ENCODE data around the gene DYNLT3. TPM values are rescaled to one million over a fixed set of nuclear protein-coding genes. Genes with fewer than 3 reads are reported as not detected.

The DYNLT3 gene
- total RNA-seq, 1 donor: 58.6 TPM

GRCh38 chrX:37817176-37817575 is 30.2 kb downstream of the DYNLT3 start:
- H3K27ac ChIP-seq (ENCODE audit: low read depth, low read length): no peak overlapping the region
- DNase-seq (ENCODE audit: insufficient read length, low spot score, missing footprints): no peak
- peaks cover 3% of the 10 kb centered on the region for H3K27me3 ChIP-seq (ENCODE audit: insufficient read depth, low read length)
- H3K79me2 ChIP-seq (ENCODE audit: insufficient read depth, low read length): no peaks in the 10 kb centered on the region
- no peak overlapping the region for H2AFZ ChIP-seq (ENCODE audit: low read length)
- no peaks in the 10 kb centered on the region for H3K36me3 ChIP-seq (ENCODE audit: insufficient read depth, low read length)
- H3K4me2 ChIP-seq (ENCODE audit: insufficient read depth, low read length): no peak overlapping the region
- no peaks in the 10 kb centered on the region for H4K20me1 ChIP-seq (ENCODE audit: insufficient read depth, low read length)
- H3K4me3 ChIP-seq (ENCODE audit: insufficient read depth, low read length): no peak overlapping the region
- H3K9me3 ChIP-seq (ENCODE audit: low read depth, low read length): no peaks in the 10 kb centered on the region
- TF ChIP-seq CTCF (IDR thresholded peaks at IDR 0.05; ENCODE audit: extremely low read depth, low read depth, low read length): no peak
- no peaks in the 10 kb centered on the region for H3K4me1 ChIP-seq (ENCODE audit: insufficient read depth, low read length)

- Histone ChIP-seq H3K79me2 (ENCODE audit: insufficient read depth, low read length) (no peaks in the 10 kb centered on the region), H3K9me3 (ENCODE audit: low read depth, low read length) (no peaks in the 10 kb centered on the region), H3K4me2 (ENCODE audit: insufficient read depth, low read length) (no peak overlapping the region), H2AFZ (ENCODE audit: low read length) (no peak overlapping the region), H4K20me1 (ENCODE audit: insufficient read depth, low read length) (no peaks in the 10 kb centered on the region), H3K27me3 (ENCODE audit: insufficient read depth, low read length) (peaks cover 5% of the 10 kb centered on the region), H3K27ac (ENCODE audit: low read depth, low read length) (no peak overlapping the region), H3K36me3 (ENCODE audit: insufficient read depth, low read length) (no peaks in the 10 kb centered on the region), H3K4me3 (ENCODE audit: insufficient read depth, low read length) (no peak overlapping the region), H3K4me1 (ENCODE audit: insufficient read depth, low read length) (no peaks in the 10 kb centered on the region)
- TF ChIP-seq CTCF (IDR thresholded peaks at IDR 0.05; ENCODE audit: extremely low read depth, low read depth, low read length): no peak
- no peak for DNase-seq (ENCODE audit: insufficient read length, low spot score, missing footprints)
Measured at GRCh38 chrX:37816766-37817165, 30.6 kb downstream of the DYNLT3 start.

- no peak for TF ChIP-seq CTCF (IDR thresholded peaks at IDR 0.05; ENCODE audit: extremely low read depth, low read depth, low read length)
- Histone ChIP-seq H2AFZ (ENCODE audit: low read length) (no peak overlapping the region), H3K27me3 (ENCODE audit: insufficient read depth, low read length) (peaks cover 8% of the 10 kb centered on the region), H3K4me1 (ENCODE audit: insufficient read depth, low read length) (no peaks in the 10 kb centered on the region), H3K9me3 (ENCODE audit: low read depth, low read length) (no peaks in the 10 kb centered on the region), H3K36me3 (ENCODE audit: insufficient read depth, low read length) (no peaks in the 10 kb centered on the region), H3K4me3 (ENCODE audit: insufficient read depth, low read length) (no peak overlapping the region), H3K4me2 (ENCODE audit: insufficient read depth, low read length) (no peak overlapping the region), H3K27ac (ENCODE audit: low read depth, low read length) (no peak overlapping the region), H4K20me1 (ENCODE audit: insufficient read depth, low read length) (no peaks in the 10 kb centered on the region), H3K79me2 (ENCODE audit: insufficient read depth, low read length) (no peaks in the 10 kb centered on the region)
- DNase-seq (ENCODE audit: insufficient read length, low spot score, missing footprints): no peak
Measured at GRCh38 chrX:37815366-37815765, 32.0 kb downstream of the DYNLT3 start.

- Histone ChIP-seq H3K79me2 (ENCODE audit: insufficient read depth, low read length) (no peaks in the 10 kb centered on the region), H3K4me3 (ENCODE audit: insufficient read depth, low read length) (no peak overlapping the region), H3K4me1 (ENCODE audit: insufficient read depth, low read length) (no peaks in the 10 kb centered on the region), H2AFZ (ENCODE audit: low read length) (no peak overlapping the region), H3K27ac (ENCODE audit: low read depth, low read length) (no peak overlapping the region), H4K20me1 (ENCODE audit: insufficient read depth, low read length) (no peaks in the 10 kb centered on the region), H3K4me2 (ENCODE audit: insufficient read depth, low read length) (no peak overlapping the region), H3K9me3 (ENCODE audit: low read depth, low read length) (no peaks in the 10 kb centered on the region), H3K36me3 (ENCODE audit: insufficient read depth, low read length) (no peaks in the 10 kb centered on the region), H3K27me3 (ENCODE audit: insufficient read depth, low read length) (peaks cover 11% of the 10 kb centered on the region)
- DNase-seq (ENCODE audit: insufficient read length, low spot score, missing footprints): no peak
- no peak for TF ChIP-seq CTCF (IDR thresholded peaks at IDR 0.05; ENCODE audit: extremely low read depth, low read depth, low read length)
Measured at GRCh38 chrX:37813570-37813969, 33.8 kb downstream of the DYNLT3 start.

Measured in osteoblast (primary cell).